DMS 273 treated with DMSO at 0.1 percent for 48 hours (cell line): Measurements from ENCODE around the gene PCDHB8.
"Not testable (repeated sequence)": the region's sequence is repeated elsewhere in the genome, so short reads cannot be mapped to it uniquely, and the experiment has no call there.

Experiments used
- DNase-seq: peaks from one replicate; lab custom pipeline; 2025; lab: John Stamatoyannopoulos, UW

The PCDHB8 gene

DNA sequence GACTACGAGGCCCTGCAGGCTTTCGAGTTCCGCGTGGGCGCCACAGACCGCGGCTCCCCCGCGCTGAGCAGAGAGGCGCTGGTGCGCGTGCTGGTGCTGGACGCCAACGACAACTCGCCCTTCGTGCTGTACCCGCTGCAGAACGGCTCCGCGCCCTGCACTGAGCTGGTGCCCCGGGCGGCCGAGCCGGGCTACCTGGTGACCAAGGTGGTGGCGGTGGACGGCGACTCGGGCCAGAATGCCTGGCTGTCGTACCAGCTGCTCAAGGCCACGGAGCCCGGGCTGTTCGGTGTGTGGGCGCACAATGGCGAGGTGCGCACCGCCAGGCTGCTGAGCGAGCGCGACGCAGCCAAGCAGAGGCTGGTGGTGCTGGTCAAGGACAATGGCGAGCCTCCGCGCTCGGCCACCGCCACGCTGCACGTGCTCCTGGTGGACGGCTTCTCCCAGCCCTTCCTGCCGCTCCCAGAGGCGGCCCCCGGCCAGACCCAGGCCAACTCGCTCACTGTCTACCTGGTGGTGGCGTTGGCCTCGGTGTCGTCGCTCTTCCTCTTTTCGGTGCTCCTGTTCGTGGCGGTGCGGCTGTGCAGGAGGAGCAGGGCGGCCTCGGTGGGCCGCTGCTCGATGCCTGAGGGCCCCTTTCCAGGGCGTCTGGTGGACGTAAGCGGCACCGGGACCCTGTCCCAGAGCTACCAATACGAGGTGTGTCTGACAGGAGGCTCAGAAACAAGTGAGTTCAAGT is 6.7 kb downstream of the PCDHB8 start:
- not testable (repeated sequence) for DNase-seq

DNA sequence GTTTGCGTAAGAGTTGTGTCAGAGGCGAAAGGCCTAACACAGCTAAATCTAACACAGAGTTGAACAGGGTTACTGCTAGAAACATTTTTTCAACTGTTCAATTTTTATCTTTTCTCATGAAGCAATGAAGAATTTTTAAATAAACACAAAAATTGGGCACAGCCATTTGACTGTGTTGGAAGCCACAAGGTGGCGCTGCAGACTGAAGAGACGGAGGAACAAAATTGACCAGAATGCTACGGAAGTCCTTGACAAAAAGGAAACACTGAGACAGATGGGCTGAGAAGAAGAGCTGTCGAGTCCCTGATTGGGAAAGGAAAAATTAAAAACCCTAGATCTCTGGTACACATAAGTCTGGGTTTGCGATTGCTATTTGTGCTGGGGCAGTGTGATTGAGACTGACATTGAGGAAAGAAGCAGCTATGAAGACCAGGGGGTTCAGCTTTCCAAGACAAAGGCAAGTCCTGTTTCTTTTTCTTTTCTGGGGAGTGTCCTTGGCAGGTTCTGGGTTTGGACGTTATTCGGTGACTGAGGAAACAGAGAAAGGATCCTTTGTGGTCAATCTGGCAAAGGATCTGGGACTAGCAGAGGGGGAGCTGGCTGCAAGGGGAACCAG is 9.4 kb downstream of the PCDHB8 start, which contains the start of gene PCDHB9:
Gene PCDHB9, plus strand, starts transcription at position 265 of the 616 bp plus-strand sequence. Its CDS starts 158 bp downstream, at position 423.
- DNase-seq = peak; percentile 69

DNA sequence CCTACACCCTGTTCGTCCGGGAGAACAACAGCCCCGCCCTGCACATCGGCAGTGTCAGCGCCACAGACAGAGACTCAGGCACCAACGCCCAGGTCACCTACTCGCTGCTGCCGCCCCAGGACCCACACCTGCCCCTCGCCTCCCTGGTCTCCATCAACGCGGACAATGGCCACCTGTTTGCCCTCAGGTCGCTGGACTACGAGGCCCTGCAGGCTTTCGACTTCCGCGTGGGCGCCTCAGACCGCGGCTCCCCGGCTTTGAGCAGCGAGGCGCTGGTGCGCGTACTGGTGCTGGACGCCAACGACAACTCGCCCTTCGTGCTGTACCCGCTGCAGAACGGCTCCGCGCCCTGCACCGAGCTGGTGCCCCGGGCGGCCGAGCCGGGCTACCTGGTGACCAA is 11.1 kb downstream of the PCDHB8 start:
- DNase-seq = not testable (repeated sequence)

DNA sequence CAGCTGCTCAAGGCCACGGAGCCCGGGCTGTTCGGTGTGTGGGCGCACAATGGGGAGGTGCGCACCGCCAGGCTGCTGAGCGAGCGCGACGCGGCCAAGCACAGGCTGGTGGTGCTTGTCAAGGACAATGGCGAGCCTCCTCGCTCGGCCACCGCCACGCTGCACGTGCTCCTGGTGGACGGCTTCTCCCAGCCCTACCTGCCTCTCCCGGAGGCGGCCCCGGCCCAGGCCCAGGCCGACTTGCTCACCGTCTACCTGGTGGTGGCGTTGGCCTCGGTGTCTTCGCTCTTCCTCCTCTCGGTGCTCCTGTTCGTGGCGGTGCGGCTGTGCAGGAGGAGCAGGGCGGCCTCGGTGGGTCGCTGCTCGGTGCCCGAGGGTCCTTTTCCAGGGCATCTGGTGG is 11.5 kb downstream of the PCDHB8 start:
- not testable (repeated sequence) for DNase-seq

DNA sequence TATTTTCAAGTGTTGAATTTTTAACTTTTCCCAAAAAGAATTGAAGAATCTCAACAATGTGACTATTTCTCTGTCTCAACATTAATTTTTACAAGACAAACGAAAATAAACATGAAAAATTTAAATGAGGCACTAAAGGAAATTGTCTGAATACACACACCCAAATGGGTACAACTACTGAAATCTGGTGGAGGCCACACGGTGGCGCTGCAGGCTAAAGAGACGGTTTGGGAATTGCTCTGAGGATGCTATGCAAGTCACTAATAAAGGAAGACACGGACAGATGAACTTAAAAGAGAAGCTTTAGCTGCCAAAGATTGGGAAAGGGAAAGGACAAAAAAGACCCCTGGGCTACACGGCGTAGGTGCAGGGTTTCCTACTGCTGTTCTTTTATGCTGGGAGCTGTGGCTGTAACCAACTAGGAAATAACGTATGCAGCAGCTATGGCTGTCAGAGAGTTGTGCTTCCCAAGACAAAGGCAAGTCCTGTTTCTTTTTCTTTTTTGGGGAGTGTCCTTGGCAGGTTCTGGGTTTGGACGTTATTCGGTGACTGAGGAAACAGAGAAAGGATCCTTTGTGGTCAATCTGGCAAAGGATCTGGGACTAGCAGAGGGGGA is 14.6 kb downstream of the PCDHB8 start, which contains the start of gene PCDHB10:
Gene PCDHB10, plus strand, starts transcription at position 244 of the 616 bp plus-strand sequence. Its CDS starts 200 bp downstream, at position 444.
- no peak for DNase-seq

DNA sequence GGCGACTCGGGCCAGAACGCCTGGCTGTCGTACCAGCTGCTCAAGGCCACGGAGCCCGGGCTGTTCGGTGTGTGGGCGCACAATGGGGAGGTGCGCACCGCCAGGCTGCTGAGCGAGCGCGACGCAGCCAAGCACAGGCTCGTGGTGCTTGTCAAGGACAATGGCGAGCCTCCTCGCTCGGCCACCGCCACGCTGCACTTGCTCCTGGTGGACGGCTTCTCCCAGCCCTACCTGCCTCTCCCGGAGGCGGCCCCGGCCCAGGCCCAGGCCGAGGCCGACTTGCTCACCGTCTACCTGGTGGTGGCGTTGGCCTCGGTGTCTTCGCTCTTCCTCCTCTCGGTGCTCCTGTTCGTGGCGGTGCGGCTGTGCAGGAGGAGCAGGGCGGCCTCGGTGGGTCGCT is 16.7 kb downstream of the PCDHB8 start:
- DNase-seq = not testable (repeated sequence)

DNA sequence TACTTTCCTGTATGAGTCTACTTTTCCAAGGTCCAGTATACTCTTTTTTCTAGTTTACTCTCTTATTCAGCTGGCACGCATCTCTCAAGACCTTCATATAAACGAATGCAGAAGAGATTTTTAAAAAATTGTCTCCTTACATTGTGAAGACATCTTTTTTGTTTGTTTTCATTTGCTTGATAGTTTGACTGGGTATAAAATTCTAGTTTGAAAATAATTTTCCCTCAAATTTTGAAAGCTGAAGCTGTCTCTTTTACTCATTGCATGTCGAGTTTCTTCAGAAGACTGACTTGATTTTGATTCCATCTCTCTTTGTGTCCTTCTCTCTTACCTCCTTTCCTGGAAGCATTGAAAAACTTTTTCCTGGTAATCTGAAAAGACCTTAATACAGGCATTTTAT is 18.8 kb downstream of the PCDHB8 start:
- no peak for DNase-seq

DNA sequence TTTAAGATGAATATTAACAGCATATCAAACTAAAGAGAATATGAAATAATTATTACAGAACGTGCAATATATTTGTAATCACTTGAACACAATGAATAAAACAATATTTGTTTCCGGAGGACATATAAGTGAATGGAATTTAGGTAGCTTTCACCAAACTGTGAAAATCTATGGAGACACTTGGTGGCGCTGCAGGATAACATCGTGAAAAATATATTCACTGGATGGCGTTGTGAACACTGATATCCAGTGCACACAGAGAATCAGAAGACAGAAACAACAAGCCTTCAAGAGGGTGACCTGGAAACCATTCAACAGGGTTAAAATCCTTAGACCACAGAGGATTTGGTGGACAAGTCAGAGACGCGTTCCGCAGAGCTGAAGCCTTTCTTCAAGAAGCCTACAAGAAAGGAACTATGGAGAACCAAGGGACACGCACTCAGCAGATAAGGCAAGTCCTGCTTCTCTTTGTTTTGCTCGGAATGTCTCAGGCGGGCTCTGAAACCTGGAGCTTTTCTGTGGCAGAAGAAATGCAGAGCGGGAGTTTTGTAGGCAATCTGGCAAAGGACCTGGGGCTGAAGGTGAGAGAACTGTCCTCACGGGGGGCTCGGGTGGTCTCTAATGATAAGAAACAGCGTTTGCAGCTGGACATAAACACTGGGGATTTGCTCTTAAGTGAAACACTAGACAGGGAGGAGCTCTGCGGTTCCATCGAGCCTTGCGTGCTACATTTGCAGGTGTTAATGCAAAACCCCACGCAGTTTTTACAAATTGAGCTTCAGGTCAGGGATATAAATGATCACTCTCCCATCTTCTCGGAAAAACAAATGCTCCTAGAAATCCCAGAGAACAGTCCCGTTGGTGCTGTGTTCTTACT is 22.0 kb downstream of the PCDHB8 start, which contains the start of gene PCDHB11:
Gene PCDHB11, plus strand, starts transcription at position 269 of the 877 bp plus-strand sequence. Its CDS starts 148 bp downstream, at position 417.
- no peak for DNase-seq

DNA sequence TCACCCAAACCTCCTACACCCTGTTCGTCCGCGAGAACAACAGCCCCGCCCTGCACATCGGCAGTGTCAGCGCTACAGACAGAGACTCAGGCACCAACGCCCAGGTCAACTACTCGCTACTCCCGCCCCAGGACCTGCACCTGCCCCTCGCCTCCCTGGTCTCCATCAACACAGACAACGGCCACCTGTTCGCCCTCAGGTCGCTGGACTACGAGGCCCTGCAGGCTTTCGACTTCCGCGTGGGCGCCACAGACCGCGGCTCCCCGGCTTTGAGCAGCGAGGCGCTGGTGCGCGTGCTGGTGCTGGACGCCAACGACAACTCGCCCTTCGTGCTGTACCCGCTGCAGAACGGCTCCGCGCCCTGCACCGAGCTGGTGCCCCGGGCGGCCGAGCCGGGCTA is 23.5 kb downstream of the PCDHB8 start:
- not testable (repeated sequence) for DNase-seq

DNA sequence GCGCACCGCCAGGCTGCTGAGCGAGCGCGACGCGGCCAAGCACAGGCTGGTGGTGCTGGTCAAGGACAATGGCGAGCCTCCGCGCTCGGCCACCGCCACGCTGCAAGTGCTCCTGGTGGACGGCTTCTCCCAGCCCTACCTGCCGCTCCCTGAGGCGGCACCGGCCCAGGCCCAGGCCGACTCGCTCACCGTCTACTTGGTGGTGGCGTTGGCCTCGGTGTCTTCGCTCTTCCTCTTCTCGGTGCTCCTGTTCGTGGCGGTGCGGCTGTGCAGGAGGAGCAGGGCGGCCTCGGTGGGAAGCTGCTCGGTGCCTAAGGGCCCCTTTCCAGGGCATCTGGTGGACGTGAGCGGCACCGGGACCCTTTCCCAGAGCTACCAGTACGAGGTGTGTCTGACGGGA is 24.1 kb downstream of the PCDHB8 start:
- not testable (repeated sequence) for DNase-seq

DNA sequence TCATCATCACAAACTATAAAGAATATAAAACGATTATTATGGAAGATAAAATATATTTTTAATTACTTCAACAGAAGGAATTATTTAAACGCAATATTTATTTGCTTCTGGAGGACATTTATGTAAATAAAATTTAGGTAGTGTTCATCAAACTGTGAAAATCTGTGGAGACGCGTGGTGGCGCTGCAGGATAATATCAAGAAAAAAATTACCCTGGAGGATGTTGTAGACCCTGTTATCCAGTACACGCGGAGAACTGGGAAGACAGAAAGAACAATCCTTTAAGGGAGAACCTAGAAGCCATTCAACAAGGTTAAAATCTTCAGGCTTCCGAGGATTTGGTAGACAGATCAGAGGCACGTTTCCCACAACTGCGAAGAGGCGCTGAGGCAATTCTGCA is 30.9 kb downstream of the PCDHB8 start, which contains the start of gene PCDHB12:
Gene PCDHB12, plus strand, starts transcription at position 242 of the 400 bp plus-strand sequence. CDS start 189 bp downstream, outside the sequence.
- no peak for DNase-seq

DNA sequence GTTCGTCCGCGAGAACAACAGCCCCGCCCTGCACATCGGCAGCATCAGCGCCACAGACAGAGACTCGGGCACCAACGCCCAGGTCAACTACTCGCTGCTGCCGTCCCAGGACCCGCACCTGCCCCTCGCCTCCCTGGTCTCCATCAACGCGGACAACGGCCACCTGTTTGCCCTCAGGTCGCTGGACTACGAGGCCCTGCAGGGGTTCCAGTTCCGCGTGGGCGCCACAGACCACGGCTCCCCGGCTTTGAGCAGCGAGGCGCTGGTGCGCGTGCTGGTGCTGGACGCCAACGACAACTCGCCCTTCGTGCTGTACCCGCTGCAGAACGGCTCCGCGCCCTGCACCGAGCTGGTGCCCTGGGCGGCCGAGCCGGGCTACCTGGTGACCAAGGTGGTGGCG is 32.7 kb downstream of the PCDHB8 start:
- not testable (repeated sequence) for DNase-seq

DNA sequence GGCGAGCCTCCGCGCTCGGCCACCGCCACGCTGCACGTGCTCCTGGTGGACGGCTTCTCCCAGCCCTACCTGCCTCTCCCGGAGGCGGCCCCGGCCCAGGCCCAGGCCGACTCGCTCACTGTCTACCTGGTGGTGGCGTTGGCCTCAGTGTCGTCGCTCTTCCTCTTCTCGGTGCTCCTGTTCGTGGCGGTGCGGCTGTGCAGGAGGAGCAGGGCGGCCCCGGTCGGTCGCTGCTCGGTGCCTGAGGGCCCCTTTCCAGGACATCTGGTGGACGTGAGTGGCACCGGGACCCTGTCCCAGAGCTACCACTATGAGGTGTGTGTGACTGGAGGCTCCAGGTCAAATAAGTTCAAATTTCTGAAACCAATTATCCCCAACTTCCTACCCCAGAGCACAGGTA is 33.3 kb downstream of the PCDHB8 start:
- not testable (repeated sequence) for DNase-seq

DNA sequence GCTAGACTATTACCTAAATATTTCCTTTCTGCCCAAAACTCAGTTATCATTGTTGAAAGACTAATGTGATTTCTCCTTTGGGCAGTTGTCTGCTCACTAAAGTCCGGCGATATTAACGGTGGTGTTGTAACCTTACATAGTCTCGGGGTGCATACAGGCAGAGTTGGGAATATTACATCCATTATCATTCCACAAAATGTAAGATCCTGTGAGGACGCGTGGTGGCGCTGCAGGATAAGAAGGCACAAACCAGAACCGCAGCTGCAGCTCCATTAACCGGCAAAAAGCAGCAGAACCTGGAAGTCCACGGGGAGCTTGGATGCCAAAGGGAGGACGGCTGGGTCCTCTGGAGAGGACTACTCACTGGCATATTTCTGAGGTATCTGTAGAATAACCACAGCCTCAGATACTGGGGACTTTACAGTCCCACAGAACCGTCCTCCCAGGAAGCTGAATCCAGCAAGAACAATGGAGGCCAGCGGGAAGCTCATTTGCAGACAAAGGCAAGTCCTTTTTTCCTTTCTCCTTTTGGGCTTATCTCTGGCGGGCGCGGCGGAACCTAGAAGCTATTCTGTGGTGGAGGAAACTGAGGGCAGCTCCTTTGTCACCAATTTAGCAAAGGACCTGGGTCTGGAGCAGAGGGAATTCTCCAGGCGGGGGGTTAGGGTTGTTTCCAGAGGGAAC is 36.2 kb downstream of the PCDHB8 start, which contains the start of gene PCDHB13:
Gene PCDHB13, plus strand, starts transcription at position 264 of the 684 bp plus-strand sequence. Its CDS starts 205 bp downstream, at position 469.
- DNase-seq = not testable (repeated sequence)

DNA sequence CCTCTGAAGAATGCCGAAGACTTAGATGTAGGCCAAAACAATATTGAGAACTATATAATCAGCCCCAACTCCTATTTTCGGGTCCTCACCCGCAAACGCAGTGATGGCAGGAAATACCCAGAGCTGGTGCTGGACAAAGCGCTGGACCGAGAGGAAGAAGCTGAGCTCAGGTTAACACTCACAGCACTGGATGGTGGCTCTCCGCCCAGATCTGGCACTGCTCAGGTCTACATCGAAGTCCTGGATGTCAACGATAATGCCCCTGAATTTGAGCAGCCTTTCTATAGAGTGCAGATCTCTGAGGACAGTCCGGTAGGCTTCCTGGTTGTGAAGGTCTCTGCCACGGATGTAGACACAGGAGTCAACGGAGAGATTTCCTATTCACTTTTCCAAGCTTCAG is 37.0 kb downstream of the PCDHB8 start:
- DNase-seq = not testable (repeated sequence)

DNA sequence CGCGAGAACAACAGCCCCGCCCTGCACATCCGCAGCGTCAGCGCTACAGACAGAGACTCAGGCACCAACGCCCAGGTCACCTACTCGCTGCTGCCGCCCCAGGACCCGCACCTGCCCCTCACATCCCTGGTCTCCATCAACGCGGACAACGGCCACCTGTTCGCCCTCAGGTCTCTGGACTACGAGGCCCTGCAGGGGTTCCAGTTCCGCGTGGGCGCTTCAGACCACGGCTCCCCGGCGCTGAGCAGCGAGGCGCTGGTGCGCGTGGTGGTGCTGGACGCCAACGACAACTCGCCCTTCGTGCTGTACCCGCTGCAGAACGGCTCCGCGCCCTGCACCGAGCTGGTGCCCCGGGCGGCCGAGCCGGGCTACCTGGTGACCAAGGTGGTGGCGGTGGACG is 37.9 kb downstream of the PCDHB8 start:
- not testable (repeated sequence) for DNase-seq

DNA sequence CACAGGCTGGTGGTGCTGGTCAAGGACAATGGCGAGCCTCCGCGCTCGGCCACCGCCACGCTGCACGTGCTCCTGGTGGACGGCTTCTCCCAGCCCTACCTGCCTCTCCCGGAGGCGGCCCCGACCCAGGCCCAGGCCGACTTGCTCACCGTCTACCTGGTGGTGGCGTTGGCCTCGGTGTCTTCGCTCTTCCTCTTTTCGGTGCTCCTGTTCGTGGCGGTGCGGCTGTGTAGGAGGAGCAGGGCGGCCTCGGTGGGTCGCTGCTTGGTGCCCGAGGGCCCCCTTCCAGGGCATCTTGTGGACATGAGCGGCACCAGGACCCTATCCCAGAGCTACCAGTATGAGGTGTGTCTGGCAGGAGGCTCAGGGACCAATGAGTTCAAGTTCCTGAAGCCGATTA is 38.4 kb downstream of the PCDHB8 start:
- DNase-seq = not testable (repeated sequence)

DNA sequence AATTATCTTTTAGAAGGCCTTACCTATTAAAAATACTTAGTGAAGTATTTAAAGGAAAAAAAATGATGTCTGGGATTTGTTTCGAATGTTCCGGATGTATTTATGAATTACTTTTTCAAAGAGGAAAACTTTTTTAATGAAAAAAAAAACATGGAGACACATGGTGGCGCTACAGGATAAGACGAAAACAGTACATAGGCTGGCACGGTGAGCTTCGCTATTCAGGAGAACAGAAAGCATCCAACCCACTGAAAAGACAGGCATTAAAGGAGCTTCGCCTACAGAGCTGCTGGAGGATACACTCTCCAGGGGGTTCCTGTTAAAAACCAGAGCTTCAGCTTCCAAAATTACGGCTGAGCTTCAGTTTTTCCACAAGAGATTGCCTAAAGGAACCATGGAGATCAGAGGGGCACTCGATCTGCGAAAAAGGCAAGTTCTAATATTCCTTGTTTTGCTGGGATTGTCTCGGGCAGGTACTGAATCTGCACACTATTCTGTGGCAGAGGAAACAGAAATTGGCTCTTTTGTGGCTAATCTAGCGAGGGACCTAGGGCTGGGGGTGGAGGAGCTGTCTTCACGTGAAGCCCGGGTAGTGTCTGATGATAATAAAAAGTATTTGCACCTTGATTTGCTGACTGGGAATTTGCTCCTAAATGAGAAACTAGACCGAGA is 45.7 kb downstream of the PCDHB8 start, which contains the start of gene PCDHB14:
Gene PCDHB14, plus strand, starts transcription at position 232 of the 672 bp plus-strand sequence. Its CDS starts 163 bp downstream, at position 395.
- peak; percentile 51 for DNase-seq

DNA sequence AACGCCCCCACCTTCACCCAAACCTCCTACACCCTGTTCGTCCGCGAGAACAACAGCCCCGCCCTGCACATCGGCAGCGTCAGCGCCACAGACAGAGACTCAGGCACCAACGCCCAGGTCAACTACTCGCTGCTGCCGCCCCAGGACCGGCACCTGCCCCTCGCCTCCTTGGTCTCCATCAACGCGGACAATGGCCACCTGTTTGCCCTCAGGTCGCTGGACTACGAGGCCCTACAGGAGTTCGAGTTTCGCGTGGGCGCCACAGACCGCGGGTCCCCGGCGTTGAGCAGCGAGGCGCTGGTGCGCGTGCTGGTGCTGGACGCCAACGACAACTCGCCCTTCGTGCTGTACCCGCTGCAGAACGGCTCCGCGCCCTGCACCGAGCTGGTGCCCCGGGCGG is 47.3 kb downstream of the PCDHB8 start:
- DNase-seq = not testable (repeated sequence)

DNA sequence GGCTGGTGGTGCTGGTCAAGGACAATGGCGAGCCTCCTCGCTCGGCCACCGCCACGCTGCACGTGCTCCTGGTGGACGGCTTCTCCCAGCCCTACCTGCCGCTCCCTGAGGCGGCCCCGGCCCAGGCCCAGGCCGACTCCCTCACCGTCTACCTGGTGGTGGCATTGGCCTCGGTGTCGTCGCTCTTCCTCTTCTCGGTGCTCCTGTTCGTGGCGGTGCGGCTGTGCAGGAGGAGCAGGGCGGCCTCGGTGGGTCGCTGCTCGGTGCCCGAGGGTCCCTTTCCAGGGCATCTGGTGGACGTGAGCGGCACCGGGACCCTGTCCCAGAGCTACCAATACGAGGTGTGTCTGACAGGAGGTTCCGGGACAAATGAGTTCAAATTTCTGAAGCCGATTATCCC is 47.8 kb downstream of the PCDHB8 start:
- not testable (repeated sequence) for DNase-seq
